HG02759 (cell line): ENCODE data around the gene SLC39A11.
"Not testable (repeated sequence)": the region's sequence is repeated elsewhere in the genome, so short reads cannot be mapped to it uniquely, and the experiment has no call there.

Experiments
- ATAC-seq: cut with Tn5 transposase; IDR thresholded peaks from one replicate; pipeline ENCODE4 v1.9.1; 2021; ENCODE audit warnings: mild to moderate bottlenecking, moderate library complexity; ENCODE audit not compliant: unreplicated experiment

Gene SLC39A11

GRCh38 chr17:72766761-72767356 lies 325.6 kb downstream of the SLC39A11 start:
- no peak for ATAC-seq

GRCh38 chr17:72765368-72766153 lies 326.9 kb downstream of the SLC39A11 start:
- no peak for ATAC-seq

GRCh38 chr17:72764632-72765041 lies 327.9 kb downstream of the SLC39A11 start:
- no peak for ATAC-seq

DNA sequence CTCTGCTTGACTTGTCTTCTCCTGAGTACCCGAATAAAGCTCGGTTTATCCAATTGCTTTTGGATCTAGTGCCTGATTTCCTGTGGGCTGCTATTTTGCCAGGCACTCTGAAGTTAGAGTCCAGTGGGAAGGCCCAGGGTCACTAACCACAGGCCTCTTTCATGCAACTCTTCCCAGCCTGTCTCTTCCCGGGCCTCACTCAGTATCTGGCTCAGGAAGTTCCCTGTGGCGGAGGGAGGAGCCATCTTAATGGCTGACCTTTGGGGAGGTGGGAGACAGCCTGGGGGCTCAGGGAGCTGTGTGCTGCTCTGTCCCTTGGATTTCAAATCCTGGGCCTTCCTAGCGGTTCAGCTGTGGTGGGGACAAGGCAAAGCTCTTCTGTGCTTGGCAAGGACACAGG lies 328.5 kb downstream of the SLC39A11 start:
- ATAC-seq, result no peak

- ATAC-seq, result not testable (repeated sequence)
Measured at GRCh38 chr17:72761893-72762575, 330.5 kb downstream of the SLC39A11 start.

- ATAC-seq, result no peak
Measured at GRCh38 chr17:72761431-72761830, 331.1 kb downstream of the SLC39A11 start.

DNA sequence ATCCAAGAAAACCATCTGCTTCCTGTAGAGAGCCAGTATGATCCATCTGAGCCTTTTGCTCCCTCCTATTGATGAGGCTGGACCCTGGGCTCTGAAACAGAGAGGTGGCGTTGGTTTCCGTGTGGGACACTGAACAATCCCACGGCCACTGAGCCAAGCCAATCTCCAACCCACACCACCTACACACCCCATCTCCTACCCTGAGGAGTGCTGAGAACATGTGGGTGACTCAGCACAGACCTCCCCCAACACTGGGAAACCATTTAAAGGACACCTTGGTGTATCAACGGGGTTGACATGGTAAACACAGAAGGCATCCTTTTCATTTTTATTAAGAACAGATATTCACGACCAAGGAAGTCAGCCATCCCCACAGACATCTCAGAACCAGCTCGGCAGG lies 332.1 kb downstream of the SLC39A11 start:
- ATAC-seq, result no peak

DNA sequence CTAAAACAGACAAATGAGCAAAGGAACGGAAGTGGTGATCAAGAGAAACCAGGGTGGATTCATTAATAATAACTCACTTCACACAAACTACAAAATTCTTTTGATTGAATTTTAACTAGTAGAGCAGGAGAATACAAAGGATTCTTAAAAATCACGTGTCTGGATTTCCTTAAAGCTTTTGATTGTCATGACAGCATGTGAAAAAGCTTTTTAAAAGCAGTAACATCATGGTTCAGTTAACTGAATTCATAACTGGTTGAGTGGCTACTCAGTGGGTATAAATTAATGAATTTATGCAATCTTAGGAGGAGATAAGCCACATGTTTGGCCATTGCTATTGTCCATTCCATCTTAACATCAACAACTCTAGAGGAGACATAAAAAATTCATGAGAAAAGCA lies 333.2 kb downstream of the SLC39A11 start:
- no peak for ATAC-seq

DNA sequence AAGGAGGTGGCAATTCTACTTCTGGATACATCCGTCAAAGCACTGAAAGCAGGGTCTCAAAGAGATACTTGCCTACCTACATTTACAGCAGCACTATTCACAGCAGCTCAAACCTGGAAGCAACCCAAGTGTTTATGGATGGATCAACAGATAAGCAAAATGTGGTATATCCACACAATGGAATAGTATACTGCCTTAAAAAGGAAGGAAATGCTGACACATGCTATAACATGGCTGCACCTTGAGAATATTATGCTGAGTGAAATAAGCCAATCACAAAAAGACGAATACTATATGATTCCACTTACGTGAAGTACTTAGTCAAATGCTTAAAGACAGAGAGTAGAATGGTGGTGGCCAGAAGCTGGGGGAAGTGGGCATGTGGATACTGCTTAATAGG lies 336.2 kb downstream of the SLC39A11 start:
- no peak for ATAC-seq

GRCh38 chr17:72754513-72754912 lies 338.0 kb downstream of the SLC39A11 start:
- no peak for ATAC-seq

GRCh38 chr17:72751746-72752145 lies 340.7 kb downstream of the SLC39A11 start:
- no peak for ATAC-seq

DNA sequence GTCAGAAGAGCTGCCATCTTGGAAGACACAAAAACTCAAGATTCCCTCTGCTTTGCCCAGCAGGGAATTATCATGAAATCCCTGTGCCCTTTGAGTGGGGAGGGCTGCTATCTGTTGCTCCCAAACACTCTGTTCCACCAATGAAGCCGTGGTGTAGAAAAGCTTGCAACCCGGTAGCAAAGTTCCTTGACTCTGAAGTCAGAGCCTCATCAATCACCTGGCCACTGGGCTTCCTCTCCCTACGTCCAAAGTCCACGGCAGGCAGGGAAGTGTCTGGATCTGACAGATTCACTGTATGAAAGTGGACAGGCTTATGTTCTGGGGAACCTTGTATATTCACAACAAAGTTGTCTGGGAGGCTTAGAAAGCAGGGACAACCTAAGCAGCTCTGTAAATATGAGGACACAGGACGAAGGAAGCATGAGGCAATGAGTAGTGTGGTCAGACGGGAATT lies 343.3 kb downstream of the SLC39A11 start:
- ATAC-seq, result no peak

GRCh38 chr17:72747501-72747900 lies 345.0 kb downstream of the SLC39A11 start:
- ATAC-seq, result no peak

- no peak for ATAC-seq
Measured at GRCh38 chr17:72745241-72745640, 347.2 kb downstream of the SLC39A11 start.

- no peak for ATAC-seq
Measured at GRCh38 chr17:72743037-72743467, 349.4 kb downstream of the SLC39A11 start.

DNA sequence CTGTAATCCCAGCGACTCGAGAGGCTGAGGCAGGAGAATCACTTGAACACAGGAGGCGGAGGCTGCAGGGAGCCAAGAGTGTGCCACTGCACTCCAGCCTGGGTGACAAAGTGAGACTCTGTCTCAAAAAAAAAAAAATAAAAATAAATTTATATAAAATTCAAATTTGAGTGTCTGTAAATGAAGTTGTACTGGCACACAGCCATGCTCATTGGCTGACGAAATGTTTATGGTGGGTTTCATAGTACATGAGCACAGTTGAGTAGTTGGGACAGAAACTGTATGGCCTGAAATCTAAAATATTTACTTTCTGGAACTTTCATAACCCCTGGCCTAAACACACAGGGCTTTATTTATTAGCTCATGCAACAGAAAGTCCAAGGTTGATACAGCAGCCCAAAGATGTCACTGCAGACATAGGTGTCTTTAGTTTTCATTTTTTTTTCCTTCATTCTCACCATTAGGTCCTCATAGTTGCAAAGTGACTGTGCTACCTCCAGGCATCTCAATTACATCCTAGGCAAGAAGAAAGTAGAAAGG lies 355.3 kb downstream of the SLC39A11 start:
- ATAC-seq, result no peak

DNA sequence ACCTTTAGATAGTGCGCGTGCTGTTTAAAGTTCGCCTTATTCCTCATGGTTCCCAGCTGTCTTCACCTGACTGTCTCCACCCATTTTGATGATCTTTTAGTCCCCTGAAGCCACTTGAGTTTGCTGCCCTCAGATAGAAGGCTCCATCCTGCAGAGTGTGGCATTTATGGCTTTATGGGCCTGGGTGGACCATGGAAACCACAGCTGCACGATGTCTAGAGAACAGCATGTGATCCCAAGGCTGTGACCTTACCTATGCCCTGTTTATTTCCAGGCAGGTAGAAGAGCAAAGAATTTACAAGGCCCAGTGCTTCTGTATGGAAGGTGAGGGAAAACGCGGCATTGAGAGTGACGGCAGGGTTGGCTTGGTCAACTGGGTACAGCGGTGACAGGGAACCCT lies 356.9 kb downstream of the SLC39A11 start:
- no peak for ATAC-seq

- ATAC-seq, result no peak
Measured at GRCh38 chr17:72735048-72735447, 357.4 kb downstream of the SLC39A11 start.

DNA sequence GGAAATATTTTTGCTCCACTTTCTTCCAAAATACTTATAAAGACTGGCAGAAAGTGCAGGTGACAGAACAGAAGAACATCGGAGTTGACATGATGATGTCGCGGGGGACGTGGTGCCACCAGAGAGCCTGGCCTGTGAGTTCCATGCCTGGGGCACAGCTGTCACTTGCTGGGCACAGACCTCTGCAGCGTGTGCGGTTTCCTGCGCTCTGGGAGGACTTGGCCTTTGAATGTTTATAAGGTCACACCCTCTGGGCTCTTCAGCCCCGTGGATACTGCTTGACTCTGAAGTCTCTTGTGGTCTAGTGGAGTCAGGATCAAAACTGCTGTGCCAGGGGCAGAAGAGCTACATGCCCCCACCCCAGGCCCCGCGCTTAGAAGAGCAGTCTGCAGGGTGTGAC lies 357.9 kb downstream of the SLC39A11 start:
- ATAC-seq, result no peak

GRCh38 chr17:72733619-72734282 lies 358.7 kb downstream of the SLC39A11 start:
- ATAC-seq, result peak; percentile 61
